Gastroesophageal sphincter (tissue), 4 donors: Measurements from ENCODE around the gene NAA38. TPM values are rescaled to one million over a fixed set of nuclear protein-coding genes. Genes with fewer than 3 reads are reported as not detected.

ENCODE experiments used
- ATAC-seq: fragments of 150-250 bp; one replicate; pipeline ENCODE4 v1.9.1; 2016; ENCODE audit warnings: mild to moderate bottlenecking, moderate library complexity
- H3K27ac ChIP-seq, 4 donors: fragments of 200-600 bp; sonication (generic) in 3 of 4; 1 replicate in 3 of 4; 2 replicates in 1 of 4; pipeline ENCODE4 v1.5.1; 2016 to 2019
- H3K27me3 ChIP-seq: fragments of 200-600 bp; sonication (generic); one replicate; pipeline ENCODE4 v1.5.1; 2019
- H3K36me3 ChIP-seq, 2 donors: fragments of 200-600 bp; sonication (generic); one replicate each; pipeline ENCODE4 v1.5.1; 2019; ENCODE audit warnings: control low read depth in 1 of 2
- H3K4me1 ChIP-seq, 3 donors: fragments of 200-600 bp; sonication (generic); 1 replicate in 2 of 3; 2 replicates in 1 of 3; pipeline ENCODE4 v1.5.1; 2016 to 2019; ENCODE audit warnings: control low read depth in 2 of 3
- H3K4me3 ChIP-seq, 2 donors: fragments of 200-600 bp; sonication (generic); one replicate each; pipeline ENCODE4 v1.5.1; 2019; ENCODE audit warnings: mild to moderate bottlenecking in 1 of 2, moderate library complexity in 1 of 2
- H3K9me3 ChIP-seq, 3 donors: fragments of 200-600 bp; sonication (generic); one replicate each; pipeline ENCODE4 v1.5.1; 2017 to 2019; ENCODE audit warnings: control low read depth in 2 of 3
- CTCF ChIP-seq, 4 experiments: fragments of 200-600 bp in 2 of 4; fragments of 450-650 bp in 2 of 4; sonication (generic) in 1 of 4; IDR thresholded peaks; one replicate each; pipeline ENCODE4 v1.5.1; 2017 to 2019; ENCODE audit warnings: antibody characterized with exemption in 4 of 4, mild to moderate bottlenecking in 2 of 4, moderate library complexity in 2 of 4
- EP300 ChIP-seq: sonication (generic); formaldehyde crosslinking; IDR thresholded peaks from one replicate; pipeline ENCODE4 v1.6.1; 2017; ENCODE audit warnings: antibody characterized with exemption, mild to moderate bottlenecking
- POLR2A ChIP-seq, 2 donors: fragments of 450-650 bp; IDR thresholded peaks; one replicate each; pipeline ENCODE4 v1.6.1; 2017; ENCODE audit warnings: antibody characterized with exemption in 2 of 2, mild to moderate bottlenecking in 2 of 2, moderate library complexity in 1 of 2
- POLR2AphosphoS5 ChIP-seq: sonication (generic); formaldehyde crosslinking; IDR thresholded peaks from one replicate; pipeline ENCODE4 v1.6.1; 2017; ENCODE audit warnings: antibody characterized with exemption
- WGBS, 2 donors: methylation state at CpG; one replicate each; pipeline ENCODE4 v1.1.5; 2018; ENCODE audit warnings: low coverage in 1 of 2; 5-methylcytosine and 5-hydroxymethylcytosine counted together
- total RNA-seq, 4 donors: library from RNA; depleted of rRNA; stranded (reverse); fragments of >200 nt; gene quantifications; one replicate each; pipeline ENCODE4 v1.1.0, GENCODE V29; 2016

NAA38 gene
- total RNA-seq, 4 donors from 2014 or later: 60.5 to 84.7 (median 69.8) TPM

GRCh38 chr17:7849130-7849750, 8.1 kb downstream of the NAA38 start:
- no peak for TF ChIP-seq POLR2AphosphoS5
- TF ChIP-seq POLR2A (IDR thresholded peaks at IDR 0.05): peak in 1 of 2 donors; percentile 7
- Histone ChIP-seq H3K4me3 (no peak overlapping the region), H3K27ac (peak overlapping the region in 1 of 4 donors; percentile 17), H3K27me3 (no peaks in the 10 kb centered on the region), H3K36me3 (peaks cover 0 to 89% of the 10 kb centered on the region in 2 donors), H3K4me1 (peaks cover 4 to 39% (median 12%) of the 10 kb centered on the region in 3 donors), H3K9me3 (no peaks in the 10 kb centered on the region)
- no peak for ATAC-seq
- 88% methylated on average over 4 of the region's 35 CpGs; no CpG with 5 or more reads in 1 of the 2 donors for WGBS, 2 donors

- Histone ChIP-seq H3K27me3 (no peaks in the 10 kb centered on the region), H3K9me3 (no peaks in the 10 kb centered on the region), H3K4me1 (peaks cover 4 to 45% (median 12%) of the 10 kb centered on the region in 3 donors), H3K27ac (peak overlapping the region in 1 of 4 donors; percentile 17), H3K36me3 (peaks cover 0 to 84% of the 10 kb centered on the region in 2 donors), H3K4me3 (no peak overlapping the region)
- 81% methylated on average over 6 of the region's 21 CpGs; no CpG with 5 or more reads in 1 of the 2 donors for WGBS, 2 donors
- no peak for ATAC-seq
- TF ChIP-seq POLR2A (IDR thresholded peaks at IDR 0.05) (no peak), EP300 (no peak), CTCF (IDR thresholded peaks at IDR 0.05) (no peak), POLR2AphosphoS5 (no peak)
Measured at GRCh38 chr17:7848739-7849129, 8.6 kb downstream of the NAA38 start.

- H3K4me3 ChIP-seq: no peak overlapping the region
- no peak for TF ChIP-seq POLR2AphosphoS5
- H3K36me3 ChIP-seq: peaks cover 0 to 78% of the 10 kb centered on the region in 2 donors
- peak overlapping the region in 1 of 4 donors; percentile 1 for H3K27ac ChIP-seq
- WGBS, 2 donors: 93 to 100% methylated on average over 2 to 3 of the region's 20 CpGs
- no peaks in the 10 kb centered on the region for H3K27me3 ChIP-seq
- no peak for ATAC-seq
- peaks cover 4 to 45% (median 12%) of the 10 kb centered on the region in 3 donors for H3K4me1 ChIP-seq
- no peaks in the 10 kb centered on the region for H3K9me3 ChIP-seq
Measured at GRCh38 chr17:7848131-7848579, 9.2 kb downstream of the NAA38 start.

GRCh38 chr17:7846765-7847661, 10.3 kb downstream of the NAA38 start:
- H3K27me3 ChIP-seq: no peaks in the 10 kb centered on the region
- peaks cover 0 to 66% of the 10 kb centered on the region in 2 donors for H3K36me3 ChIP-seq
- H3K4me3 ChIP-seq: no peak overlapping the region
- ATAC-seq: no peak
- TF ChIP-seq POLR2AphosphoS5: no peak
- no peak for TF ChIP-seq EP300
- no peak for TF ChIP-seq POLR2A (IDR thresholded peaks at IDR 0.05)
- TF ChIP-seq CTCF (IDR thresholded peaks at IDR 0.05): no peak
- H3K4me1 ChIP-seq: peaks cover 4 to 52% (median 10%) of the 10 kb centered on the region in 3 donors
- peak overlapping the region in 2 of 4 donors; percentile 7 to 98 for H3K27ac ChIP-seq
- H3K9me3 ChIP-seq: no peaks in the 10 kb centered on the region
- WGBS, 2 donors: 93% methylated on average over 6 of the region's 34 CpGs; no CpG with 5 or more reads in 1 of the 2 donors

GRCh38 chr17:7846063-7846735, 11.2 kb downstream of the NAA38 start:
- no CpG with 5 or more reads among the region's 22 CpGs for WGBS, 2 donors
- no peak for ATAC-seq
- TF ChIP-seq CTCF (IDR thresholded peaks at IDR 0.05) (no peak), EP300 (no peak), POLR2A (IDR thresholded peaks at IDR 0.05) (no peak), POLR2AphosphoS5 (no peak)
- no peak overlapping the region for H3K4me3 ChIP-seq
- no peaks in the 10 kb centered on the region for H3K9me3 ChIP-seq
- H3K4me1 ChIP-seq: peaks cover 4 to 48% (median 10%) of the 10 kb centered on the region in 3 donors
- H3K27ac ChIP-seq: peak overlapping the region in 3 of 4 donors; percentile 90 to 99 (median 98)
- no peaks in the 10 kb centered on the region for H3K27me3 ChIP-seq
- H3K36me3 ChIP-seq: peaks cover 0 to 61% of the 10 kb centered on the region in 2 donors
